ENCODE results near the gene NRG3.

NRG3 gene

DNA sequence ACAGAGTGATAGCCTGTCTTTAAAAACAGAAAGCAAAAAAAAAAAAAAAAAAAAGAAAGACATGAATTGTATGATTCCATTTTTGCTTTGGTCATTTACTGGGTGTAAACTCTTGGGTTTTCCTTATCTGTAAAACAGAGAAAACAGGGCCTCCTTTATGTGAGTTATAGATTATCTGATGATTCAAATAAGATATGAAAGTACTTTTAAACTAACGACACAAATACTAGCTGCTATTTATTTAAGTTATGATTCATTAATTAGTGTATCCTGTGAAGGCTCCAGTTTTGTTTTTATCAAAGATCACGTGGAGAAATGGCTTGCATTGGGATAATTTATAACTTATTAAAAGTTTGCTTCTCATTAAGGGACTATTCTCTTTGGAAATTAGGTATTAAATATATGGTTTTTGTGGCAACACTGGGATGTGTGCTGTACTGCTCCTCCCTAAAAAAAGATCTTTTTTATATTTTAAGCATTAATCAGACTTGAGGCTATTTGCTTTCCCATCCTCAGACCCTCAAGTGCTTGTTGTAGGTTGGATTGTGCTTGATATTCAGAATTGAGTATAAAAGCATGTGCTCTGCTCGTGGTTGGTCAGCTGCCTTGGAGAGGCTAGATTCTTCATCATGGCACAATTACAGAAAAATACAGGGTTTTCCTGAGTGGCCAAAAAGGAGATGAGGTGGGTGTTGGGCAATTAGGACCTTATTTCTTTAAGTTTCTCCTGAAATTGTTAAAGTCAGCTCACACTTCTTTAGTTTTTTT lies 39.9 kb downstream of the NRG3 start (continued):
- TF ChIP-seq ZNF707 (tag by site-specific recombination; IDR thresholded peaks at IDR 0.05) (no peak), ZNF221 (tag by site-specific recombination; IDR thresholded peaks at IDR 0.05; ENCODE audit: borderline replicate concordance) (no peak), ZBTB17 (tag by site-specific recombination; IDR thresholded peaks at IDR 0.05) (no peak)

DNA sequence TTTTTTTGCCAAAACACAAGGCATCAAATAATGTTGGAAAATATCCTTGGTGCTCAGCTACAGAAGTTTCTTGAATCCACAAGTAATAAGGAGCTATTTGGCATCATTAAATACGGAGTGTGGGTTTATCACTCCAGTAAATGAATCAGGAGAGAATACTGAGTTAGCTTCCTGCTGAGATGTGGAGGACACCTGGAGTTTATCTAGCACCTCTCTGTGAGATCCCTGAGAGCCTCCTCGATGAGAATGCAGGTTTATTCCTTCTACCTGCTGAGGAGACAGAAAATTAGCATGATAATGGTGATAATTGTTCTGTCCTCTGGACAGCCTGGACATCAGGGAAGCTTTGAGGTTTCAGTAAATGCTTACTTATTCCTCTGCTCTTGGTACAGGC lies 40.5 kb downstream of the NRG3 start:
- Histone ChIP-seq H3K27ac (ENCODE audit: extremely low read depth, low read depth, low read length) (no peak overlapping the region), H3K9me3 (ENCODE audit: control insufficient read depth, insufficient read depth, low read depth, low read length) (no peaks in the 10 kb centered on the region), H3K4me1 (ENCODE audit: control insufficient read depth, insufficient read depth, low read length) (no peaks in the 10 kb centered on the region), H3K4me3 (ENCODE audit: low read depth, low read length) (no peak overlapping the region), H3K36me3 (ENCODE audit: control insufficient read depth in 2 of 2, insufficient read depth in 1 of 2, low read length in 2 of 2) (no peaks in the 10 kb centered on the region)
- CTCF ChIA-PET = no interaction called here
- TF ChIP-seq HOXC10 (CRISPR knock-in tag; IDR thresholded peaks at IDR 0.05) = no peak
- TF ChIP-seq ZNF768 (tag by site-specific recombination; IDR thresholded peaks at IDR 0.05) = no peak
- no peak for TF ChIP-seq ZNF155 (tag by site-specific recombination; IDR thresholded peaks at IDR 0.05)
- no peak for TF ChIP-seq ZNF548 (tag by site-specific recombination; IDR thresholded peaks at IDR 0.05)
- no peak for TF ChIP-seq ZNF133 (tag by site-specific recombination; IDR thresholded peaks at IDR 0.05)
- no peak for TF ChIP-seq ZNF585B (tag by site-specific recombination; IDR thresholded peaks at IDR 0.05)
- no peak for TF ChIP-seq ZNF558 (tag by site-specific recombination; IDR thresholded peaks at IDR 0.05)
- TF ChIP-seq, protein P1, sequence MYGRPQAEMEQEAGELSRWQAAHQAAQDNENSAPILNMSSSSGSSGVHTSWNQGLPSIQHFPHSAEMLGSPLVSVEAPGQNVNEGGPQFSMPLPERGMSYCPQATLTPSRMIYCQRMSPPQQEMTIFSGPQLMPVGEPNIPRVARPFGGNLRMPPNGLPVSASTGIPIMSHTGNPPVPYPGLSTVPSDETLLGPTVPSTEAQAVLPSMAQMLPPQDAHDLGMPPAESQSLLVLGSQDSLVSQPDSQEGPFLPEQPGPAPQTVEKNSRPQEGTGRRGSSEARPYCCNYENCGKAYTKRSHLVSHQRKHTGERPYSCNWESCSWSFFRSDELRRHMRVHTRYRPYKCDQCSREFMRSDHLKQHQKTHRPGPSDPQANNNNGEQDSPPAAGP (tag by site-specific recombination; IDR thresholded peaks at IDR 0.05) = no peak
- no peak for TF ChIP-seq ZNF433 (tag by site-specific recombination; IDR thresholded peaks at IDR 0.05; ENCODE audit: low read depth)
- TF ChIP-seq EGR2 (tag by site-specific recombination; IDR thresholded peaks at IDR 0.05; ENCODE audit: low read depth) = no peak
- TF ChIP-seq, protein P2, sequence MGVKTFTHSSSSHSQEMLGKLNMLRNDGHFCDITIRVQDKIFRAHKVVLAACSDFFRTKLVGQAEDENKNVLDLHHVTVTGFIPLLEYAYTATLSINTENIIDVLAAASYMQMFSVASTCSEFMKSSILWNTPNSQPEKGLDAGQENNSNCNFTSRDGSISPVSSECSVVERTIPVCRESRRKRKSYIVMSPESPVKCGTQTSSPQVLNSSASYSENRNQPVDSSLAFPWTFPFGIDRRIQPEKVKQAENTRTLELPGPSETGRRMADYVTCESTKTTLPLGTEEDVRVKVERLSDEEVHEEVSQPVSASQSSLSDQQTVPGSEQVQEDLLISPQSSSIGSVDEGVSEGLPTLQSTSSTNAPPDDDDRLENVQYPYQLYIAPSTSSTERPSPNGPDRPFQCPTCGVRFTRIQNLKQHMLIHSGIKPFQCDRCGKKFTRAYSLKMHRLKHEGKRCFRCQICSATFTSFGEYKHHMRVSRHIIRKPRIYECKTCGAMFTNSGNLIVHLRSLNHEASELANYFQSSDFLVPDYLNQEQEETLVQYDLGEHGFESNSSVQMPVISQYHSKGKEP (tag by site-specific recombination; IDR thresholded peaks at IDR 0.05) = no peak
- TF ChIP-seq ZNF132 (tag by site-specific recombination; IDR thresholded peaks at IDR 0.05; ENCODE audit: borderline replicate concordance) = no peak
- no peak for TF ChIP-seq ZNF596 (tag by site-specific recombination; IDR thresholded peaks at IDR 0.05)
- TF ChIP-seq ZNF561 (tag by site-specific recombination; IDR thresholded peaks at IDR 0.05; ENCODE audit: borderline replicate concordance) = no peak
- no peak for TF ChIP-seq YY1 (tag by site-specific recombination; IDR thresholded peaks at IDR 0.05)
- no peak for TF ChIP-seq ZBTB20 (tag by site-specific recombination; IDR thresholded peaks at IDR 0.05)
- TF ChIP-seq ZNF660 (tag by site-specific recombination; IDR thresholded peaks at IDR 0.05) = no peak
- no peak for TF ChIP-seq ZNF791 (tag by site-specific recombination; IDR thresholded peaks at IDR 0.05)
- TF ChIP-seq ZNF830 (tag by site-specific recombination; IDR thresholded peaks at IDR 0.05; ENCODE audit: low read depth) = no peak
- POLR2A ChIA-PET = no interaction called here

DNA sequence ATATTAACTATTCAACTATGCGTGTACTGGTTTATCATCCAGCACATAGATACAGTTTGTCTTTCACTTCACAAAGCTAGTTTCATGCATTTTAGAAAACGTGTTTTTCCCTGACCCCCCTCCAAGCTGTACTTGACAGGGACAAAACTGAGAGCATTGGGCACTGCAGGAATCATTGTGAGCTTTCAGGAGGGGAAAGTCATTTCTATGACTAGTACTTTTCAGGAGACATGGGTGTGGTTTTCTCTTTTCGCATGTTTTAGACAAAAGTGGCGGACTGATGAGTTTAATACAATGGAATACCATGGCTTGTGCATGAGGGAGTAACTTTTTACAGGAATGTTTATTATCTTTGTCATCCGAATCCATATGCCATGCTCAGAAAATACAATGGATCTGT lies 42.7 kb downstream of the NRG3 start:
- no peak overlapping the region for H3K27ac ChIP-seq (ENCODE audit: extremely low read depth, low read depth, low read length)
- no peak overlapping the region for H3K4me3 ChIP-seq (ENCODE audit: low read depth, low read length)
- POLR2A ChIA-PET = no interaction called here
- H3K4me1 ChIP-seq (ENCODE audit: control insufficient read depth, insufficient read depth, low read length) = no peaks in the 10 kb centered on the region
- H3K36me3 ChIP-seq (ENCODE audit: control insufficient read depth in 2 of 2, insufficient read depth in 1 of 2, low read length in 2 of 2) = no peaks in the 10 kb centered on the region
- CTCF ChIA-PET = interaction anchor here (1.1 kb wide), 1 partner anchor 31 kb away, joined by 3 read pairs; no protein-coding TSS in a partner anchor
- no peaks in the 10 kb centered on the region for H3K9me3 ChIP-seq (ENCODE audit: control insufficient read depth, insufficient read depth, low read depth, low read length)
- TF ChIP-seq ZNF211 (tag by site-specific recombination; IDR thresholded peaks at IDR 0.05; ENCODE audit: low read depth) = no peak
- TF ChIP-seq TRIM28 (IDR thresholded peaks at IDR 0.05; ENCODE audit: borderline replicate concordance, low read length) = no peak
- TF ChIP-seq ZNF311 (tag by site-specific recombination; IDR thresholded peaks at IDR 0.05; ENCODE audit: borderline replicate concordance) = no peak
- TF ChIP-seq ZNF423 (tag by site-specific recombination; IDR thresholded peaks at IDR 0.05) = no peak
- TF ChIP-seq, protein P3, sequence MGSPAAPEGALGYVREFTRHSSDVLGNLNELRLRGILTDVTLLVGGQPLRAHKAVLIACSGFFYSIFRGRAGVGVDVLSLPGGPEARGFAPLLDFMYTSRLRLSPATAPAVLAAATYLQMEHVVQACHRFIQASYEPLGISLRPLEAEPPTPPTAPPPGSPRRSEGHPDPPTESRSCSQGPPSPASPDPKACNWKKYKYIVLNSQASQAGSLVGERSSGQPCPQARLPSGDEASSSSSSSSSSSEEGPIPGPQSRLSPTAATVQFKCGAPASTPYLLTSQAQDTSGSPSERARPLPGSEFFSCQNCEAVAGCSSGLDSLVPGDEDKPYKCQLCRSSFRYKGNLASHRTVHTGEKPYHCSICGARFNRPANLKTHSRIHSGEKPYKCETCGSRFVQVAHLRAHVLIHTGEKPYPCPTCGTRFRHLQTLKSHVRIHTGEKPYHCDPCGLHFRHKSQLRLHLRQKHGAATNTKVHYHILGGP (tag by site-specific recombination; IDR thresholded peaks at IDR 0.05) = no peak
- no peak for TF ChIP-seq ZNF530 (tag by site-specific recombination; IDR thresholded peaks at IDR 0.05; ENCODE audit: low read depth)
- TF ChIP-seq, protein P4, sequence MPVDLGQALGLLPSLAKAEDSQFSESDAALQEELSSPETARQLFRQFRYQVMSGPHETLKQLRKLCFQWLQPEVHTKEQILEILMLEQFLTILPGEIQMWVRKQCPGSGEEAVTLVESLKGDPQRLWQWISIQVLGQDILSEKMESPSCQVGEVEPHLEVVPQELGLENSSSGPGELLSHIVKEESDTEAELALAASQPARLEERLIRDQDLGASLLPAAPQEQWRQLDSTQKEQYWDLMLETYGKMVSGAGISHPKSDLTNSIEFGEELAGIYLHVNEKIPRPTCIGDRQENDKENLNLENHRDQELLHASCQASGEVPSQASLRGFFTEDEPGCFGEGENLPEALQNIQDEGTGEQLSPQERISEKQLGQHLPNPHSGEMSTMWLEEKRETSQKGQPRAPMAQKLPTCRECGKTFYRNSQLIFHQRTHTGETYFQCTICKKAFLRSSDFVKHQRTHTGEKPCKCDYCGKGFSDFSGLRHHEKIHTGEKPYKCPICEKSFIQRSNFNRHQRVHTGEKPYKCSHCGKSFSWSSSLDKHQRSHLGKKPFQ (tag by site-specific recombination; IDR thresholded peaks at IDR 0.05) = no peak
- TF ChIP-seq ZNF514 (tag by site-specific recombination; IDR thresholded peaks at IDR 0.05) = no peak
- TF ChIP-seq ZNF658 (tag by site-specific recombination; IDR thresholded peaks at IDR 0.05) = no peak
- no peak for TF ChIP-seq ZNF223 (tag by site-specific recombination; IDR thresholded peaks at IDR 0.05)

Data from HEK293 (cell line).